Measurements from ENCODE around the gene SELPLG.

- TF ChIP-seq CTCF (IDR thresholded peaks at IDR 0.05): no peak
- TF ChIP-seq POLR2A (IDR thresholded peaks at IDR 0.05): no peak
Observed at GRCh38 chr12:108594960-108595710, 38.6 kb downstream of the SELPLG start.

All from Peyer's patch (tissue), 4 donors.